Superior temporal gyrus (tissue), 1 donor: ENCODE measurements around the gene NMUR1.

Source experiments
- DNase-seq: peaks from one replicate; pipeline ENCODE4 v3.0.0-alpha.2; 2016; ENCODE audit errors: extremely low spot score

Gene NMUR1

DNA sequence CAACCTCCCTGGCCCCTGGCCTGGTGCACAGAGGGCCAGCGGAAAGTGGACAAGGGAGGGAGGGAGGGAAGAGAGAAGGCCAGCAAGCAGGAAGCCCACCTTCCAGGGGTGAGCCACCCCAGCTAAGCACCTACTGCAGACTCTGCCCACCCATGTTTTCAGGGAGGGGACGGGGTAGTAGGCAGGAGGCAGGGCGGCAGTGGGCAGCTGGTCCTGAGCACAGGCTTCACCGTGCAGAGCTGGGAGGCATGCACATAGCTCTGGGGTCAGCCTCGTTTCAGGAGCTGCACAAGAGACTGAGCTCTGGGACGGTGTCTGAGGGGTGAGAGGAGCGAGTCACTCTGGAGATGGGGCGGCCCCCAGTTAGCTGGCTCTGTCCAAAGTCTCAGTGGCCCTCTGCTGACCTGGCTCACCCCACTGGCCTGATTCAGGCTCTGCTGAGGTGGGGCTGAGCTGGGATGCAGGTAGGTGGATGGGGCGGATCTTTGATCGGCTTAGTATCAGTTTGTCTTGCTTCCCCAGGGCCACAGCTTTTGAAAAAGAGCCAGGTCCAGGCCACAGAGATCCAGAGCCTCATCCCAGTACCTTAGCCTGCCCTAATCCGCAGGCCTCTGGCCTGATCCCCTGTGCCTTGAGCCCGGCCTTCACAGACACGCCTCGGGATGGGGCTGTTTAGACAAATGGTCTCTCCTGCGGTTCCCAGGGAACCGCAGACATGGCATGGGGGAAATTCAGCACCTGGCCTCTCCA is 3.7 kb downstream of the NMUR1 start:
- no peak for DNase-seq

DNA sequence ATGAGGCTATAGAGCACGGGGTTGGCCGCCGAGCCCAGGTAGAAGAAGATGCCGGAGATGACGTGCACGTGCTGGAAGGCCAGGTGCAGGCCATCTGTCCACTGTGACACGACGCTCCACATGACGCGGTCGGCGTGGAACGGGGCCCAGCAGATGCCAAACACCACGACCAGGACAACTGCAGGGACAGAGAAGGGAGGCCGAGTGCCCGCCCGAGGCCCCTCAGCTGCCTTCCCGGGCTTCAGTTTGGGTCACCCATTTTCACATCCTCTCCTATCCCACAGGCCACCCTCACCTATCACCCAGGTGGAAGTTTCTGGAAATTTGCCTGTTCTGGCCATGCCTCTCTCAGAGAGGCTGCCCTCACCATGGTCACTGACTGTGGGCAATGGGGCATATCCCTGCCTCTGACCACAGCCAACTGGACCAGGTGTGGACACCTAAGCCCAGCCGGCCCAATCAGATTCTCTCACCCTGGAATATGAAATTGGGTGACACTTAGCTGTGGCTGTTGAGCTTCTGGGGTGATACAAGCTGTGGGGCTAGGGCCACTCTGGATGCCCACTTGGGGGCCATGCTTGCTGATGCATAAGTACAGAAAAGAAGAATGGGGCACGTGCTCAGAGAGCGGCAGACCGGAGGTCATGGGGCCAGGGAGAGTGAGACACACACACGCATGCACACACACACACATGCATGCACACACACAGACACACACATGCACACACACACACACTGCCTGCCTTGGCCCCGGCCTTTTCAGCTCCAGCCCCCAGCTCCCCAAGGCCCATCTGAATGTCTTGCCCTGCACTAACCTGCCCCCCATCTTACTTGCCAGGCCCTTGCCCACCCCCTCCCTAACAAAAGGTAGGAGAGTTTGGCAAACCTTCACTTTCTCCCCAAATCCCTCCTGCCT is 4.7 kb downstream of the NMUR1 start:
- DNase-seq, result no peak

DNA sequence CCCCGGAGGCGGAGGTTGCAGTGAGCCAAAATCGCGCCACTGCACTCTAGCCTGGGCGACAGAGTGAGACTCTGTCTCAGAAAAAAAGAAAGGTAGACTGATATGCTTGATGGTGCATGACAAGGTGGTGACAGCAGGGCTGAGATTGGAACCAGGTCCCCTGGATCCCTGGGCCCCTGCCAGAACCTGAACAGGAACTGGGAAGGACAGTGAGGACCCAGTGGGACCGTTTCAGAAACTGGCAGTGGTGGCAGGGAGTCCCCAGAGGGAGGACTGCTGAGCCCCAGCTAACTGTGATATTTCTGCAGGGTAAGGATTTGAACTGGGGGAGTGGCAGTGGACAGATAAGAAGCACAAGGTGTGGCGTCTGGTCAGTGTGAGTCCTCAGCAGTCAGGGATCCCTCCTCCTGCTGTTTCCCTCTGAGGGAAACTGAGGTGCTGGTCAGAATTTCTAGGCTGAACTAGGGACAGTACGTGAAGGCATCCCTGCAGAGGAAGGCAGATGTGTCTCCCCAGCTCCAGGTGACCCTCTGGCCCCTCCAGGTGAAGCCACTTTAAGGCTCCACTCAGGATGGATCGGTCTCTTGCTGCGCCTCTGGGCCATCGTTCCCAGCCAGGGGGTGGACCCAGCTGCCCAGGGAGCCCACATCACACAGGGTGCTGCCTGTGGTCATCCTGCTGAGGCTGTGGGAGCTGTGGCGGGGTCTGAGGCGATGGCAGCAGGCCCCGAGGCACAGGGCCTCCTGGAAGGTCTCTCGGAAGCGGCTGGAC is 5.6 kb downstream of the NMUR1 start:
- DNase-seq, result no peak

DNA sequence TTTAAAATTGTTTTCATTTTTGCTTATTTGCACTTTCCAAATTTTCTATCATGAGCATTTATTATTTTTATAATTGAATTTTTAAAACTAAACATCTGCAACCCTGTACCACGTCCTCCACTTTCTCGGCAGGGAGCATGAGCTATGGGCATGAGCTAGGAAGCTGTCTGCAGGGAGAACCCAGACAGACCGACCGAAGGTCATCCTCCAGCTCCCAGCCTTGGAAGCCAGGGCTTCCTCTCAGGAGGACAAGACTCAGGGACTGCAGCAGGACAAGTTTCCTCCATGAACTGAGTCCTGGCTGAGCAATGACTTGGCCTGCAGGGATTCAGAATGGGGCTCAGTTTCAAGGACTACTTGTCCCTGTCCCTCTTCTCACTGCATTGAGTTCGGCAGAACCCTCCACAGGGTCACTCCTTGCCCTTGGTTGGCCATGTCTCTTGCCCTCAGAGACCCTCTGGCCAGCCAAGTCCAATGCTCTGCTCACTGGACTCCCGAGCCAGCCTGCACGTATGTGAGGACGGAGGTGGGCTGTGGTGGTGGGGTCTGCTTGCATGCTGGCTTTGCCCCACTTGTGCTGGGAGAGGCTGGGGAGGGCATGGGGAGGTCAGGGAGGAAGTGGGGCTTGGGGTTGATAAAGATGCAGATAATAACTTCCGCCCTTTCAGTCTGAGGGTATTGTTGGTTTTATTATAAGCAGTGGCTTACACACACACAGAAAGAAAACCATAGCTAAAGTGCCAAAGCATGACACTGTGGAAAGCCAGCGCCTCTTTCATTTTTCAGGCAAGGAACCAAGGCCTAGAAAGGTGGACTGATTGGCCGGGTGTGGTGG is 6.6 kb downstream of the NMUR1 start:
- DNase-seq, result no peak

DNA sequence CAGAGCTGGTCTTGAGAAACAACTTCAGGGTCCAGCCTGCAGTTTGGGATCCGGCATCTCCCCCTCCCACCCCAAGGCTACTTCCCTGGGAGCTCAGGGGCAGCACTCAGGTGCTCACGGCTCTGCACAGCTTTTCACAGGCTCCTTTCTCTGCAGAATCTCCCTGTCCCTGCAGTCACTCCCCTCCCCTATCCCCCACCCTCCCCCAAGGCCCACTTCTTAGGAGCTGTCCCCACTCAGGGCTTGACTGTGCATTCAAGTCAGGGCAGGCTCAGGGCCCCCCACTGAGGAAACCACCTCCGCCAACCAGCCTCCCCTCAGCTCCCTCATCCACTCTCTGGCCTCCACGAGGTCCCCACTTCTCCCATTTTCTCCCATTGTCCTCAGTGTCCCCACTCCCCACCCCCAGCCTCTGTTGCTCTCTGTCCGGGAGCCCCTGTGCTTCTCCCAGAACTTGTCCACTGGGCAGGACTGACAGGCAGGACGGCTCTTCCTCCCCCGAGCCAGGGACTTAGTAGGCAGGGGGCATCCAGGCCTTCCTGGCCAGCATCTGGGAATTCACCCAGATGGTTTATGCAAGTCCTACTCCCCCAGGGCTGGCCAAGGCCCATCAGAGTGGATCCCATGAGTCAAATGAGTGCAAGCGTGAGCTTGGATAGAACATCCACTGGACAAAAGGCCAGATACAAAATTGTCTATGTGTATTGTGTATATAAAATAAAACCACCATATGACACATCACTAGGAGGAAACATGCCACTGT is 7.6 kb downstream of the NMUR1 start:
- DNase-seq, result peak; percentile 15

GRCh38 chr2:231521443-231521842 is 8.8 kb downstream of the NMUR1 start:
- DNase-seq, result no peak

- no peak for DNase-seq
Observed at GRCh38 chr2:231519975-231520555, 10.2 kb downstream of the NMUR1 start.

GRCh38 chr2:231518771-231519170 is 11.5 kb downstream of the NMUR1 start:
- no peak for DNase-seq

DNA sequence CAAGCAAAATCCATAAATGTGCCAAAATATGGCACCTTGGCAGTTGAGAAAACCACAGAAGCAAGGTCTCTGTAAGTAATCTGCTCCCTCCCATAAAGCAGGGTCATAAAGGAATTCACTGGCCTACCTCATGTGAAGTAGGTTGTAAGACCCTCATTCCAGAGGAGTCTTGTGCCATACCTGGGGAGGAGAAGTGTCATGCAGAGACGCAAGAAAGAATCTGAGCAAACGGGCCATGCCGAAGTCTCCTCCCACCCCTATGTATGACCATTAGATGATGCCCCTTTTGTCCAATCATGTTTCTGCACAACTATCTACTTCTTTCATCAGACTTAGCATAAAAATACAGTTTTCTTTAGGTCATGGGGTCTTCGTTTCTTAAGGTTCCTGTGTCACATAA is 14.6 kb downstream of the NMUR1 start:
- no peak for DNase-seq

DNA sequence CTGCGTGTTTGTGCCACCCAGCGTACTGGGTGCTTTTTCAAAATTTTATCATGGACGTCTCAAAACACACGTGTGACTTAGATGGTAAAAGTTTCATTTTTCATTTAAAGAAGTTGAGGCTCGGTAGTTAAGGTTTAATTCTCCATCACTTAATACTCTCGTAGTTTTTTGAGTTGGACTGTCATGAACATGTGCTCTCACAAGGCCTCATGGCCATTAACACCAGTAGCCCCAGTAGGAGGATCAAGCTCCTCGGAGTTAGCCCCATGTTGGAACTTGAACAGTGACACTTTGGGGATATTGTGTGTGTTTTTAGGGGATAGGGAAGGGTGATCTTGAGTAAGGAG is 15.3 kb downstream of the NMUR1 start:
- DNase-seq, result peak; percentile 55

GRCh38 chr2:231514225-231514950 is 15.9 kb downstream of the NMUR1 start:
- DNase-seq, result peak; percentile 95

- DNase-seq, result peak; percentile 22
Observed at GRCh38 chr2:231513746-231514224, 16.5 kb downstream of the NMUR1 start.

- peak; percentile 85 for DNase-seq
Observed at GRCh38 chr2:231512222-231512621, 18.0 kb downstream of the NMUR1 start.

DNA sequence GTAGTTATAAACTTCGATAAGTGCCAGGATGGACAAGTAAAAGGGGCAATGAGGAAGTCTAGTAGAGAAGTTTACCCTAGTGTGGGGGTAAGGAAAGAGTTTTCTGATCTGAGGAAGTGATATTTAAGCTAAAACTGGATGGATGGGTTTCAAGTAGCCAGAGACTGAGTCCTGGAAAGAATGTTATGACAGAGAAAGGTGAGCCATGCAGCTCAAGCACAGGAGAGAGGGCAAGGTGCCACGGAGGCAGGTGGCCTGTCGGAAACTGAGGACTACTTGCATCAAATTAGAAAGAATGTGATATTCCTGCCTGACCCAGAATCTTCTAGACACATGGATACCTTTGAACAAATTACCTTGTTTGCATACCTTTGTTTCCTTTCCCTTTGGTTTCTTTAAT is 26.5 kb downstream of the NMUR1 start:
- DNase-seq, result no peak

DNA sequence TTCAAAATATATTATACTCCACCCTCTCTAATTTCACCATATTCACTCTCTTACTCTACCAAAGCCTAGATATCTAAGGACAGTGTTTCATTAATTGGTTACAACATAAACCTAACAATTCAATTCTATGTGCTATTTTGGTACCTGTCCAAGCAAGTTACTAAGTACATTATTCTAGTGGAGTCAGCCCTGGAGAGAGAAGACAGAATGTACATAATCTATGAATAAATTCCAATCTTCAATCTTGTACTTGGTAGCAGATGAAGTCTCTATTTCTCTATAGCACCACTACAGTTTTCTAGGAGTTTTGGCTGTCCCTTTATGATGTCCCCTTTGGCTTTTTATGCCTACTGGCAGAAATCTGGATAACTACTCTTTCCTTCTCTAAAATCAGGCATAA is 27.6 kb downstream of the NMUR1 start:
- DNase-seq, result no peak

DNA sequence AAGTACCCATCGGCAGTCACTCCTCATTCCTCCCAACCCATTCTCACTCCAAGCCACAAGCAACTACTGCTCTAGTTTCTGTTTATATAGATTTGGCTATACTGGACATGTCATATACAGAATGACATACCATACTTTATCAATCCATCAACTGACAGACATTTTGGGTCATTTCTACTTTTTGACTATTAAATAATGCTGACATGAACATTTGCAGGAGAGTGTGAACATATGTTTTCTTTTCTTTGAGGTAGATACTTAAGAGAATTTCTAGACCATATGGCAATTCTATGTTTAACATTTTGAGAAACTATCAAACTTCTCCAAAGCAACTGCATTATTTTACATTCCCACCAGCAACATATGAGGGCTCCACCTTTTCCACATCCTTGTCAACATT is 32.6 kb downstream of the NMUR1 start:
- no peak for DNase-seq

GRCh38 chr2:231494669-231495068 is 35.6 kb downstream of the NMUR1 start:
- DNase-seq, result peak; percentile 32

DNA sequence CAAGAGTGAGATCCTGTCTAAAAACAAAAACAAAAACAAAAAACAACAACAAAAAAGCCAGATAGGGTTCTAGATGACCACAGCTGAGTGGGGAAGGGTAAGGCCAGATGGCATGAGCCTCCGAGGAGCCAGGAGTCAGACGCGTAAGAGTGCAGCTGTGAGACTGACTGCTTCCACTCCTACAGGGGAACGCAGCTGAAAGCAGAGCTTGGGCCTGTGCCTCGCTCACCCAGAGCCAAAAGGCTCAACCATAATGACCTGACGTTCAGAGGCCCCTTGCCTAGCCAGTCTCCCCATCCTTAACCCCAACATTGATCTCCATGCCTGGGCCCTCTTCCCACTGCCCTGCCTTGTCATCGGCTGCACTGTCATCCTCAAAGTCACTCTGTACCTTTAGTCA is 39.4 kb downstream of the NMUR1 start:
- DNase-seq, result no peak

GRCh38 chr2:231489990-231490389 is 40.3 kb downstream of the NMUR1 start:
- DNase-seq, result no peak
